AG10803 (cell line): Measurements from ENCODE around the gene GBX1.

Experiments used
- DNase-seq: peaks from one replicate; pipeline ENCODE4 v3.0.0; 2010; ENCODE audit warnings: low read depth
- H3K4me3 ChIP-seq: 2 replicates; pipeline ENCODE4 v1.5.1; 2011; ENCODE audit warnings: mild to moderate bottlenecking, low read length, control low read depth
- CTCF ChIP-seq: conservative IDR thresholded peaks from 2 replicates; pipeline ENCODE4 v1.5.1; 2011; ENCODE audit warnings: mild to moderate bottlenecking, low read length, control low read depth, inconsistent platforms

Gene GBX1

GRCh38 chr7:151194188-151194587 is 26.7 kb upstream of the GBX1 start:
- DNase-seq: no peak
- TF ChIP-seq CTCF: no peak
- H3K4me3 ChIP-seq: no peak overlapping the region

- no peak for TF ChIP-seq CTCF
- DNase-seq: no peak
- H3K4me3 ChIP-seq: no peak overlapping the region
These were observed 25.9 kb upstream of the GBX1 start for GRCh38 chr7:151193203-151193978.

- H3K4me3 ChIP-seq: no peak overlapping the region
- TF ChIP-seq CTCF: no peak
These were observed 24.6 kb upstream of the GBX1 start for GRCh38 chr7:151192002-151192539.

GRCh38 chr7:151191544-151191943 is 24.1 kb upstream of the GBX1 start:
- H3K4me3 ChIP-seq: no peak overlapping the region
- TF ChIP-seq CTCF: no peak
- DNase-seq: no peak

More at GRCh38 chr7:151192002-151192539, 24.6 kb upstream of the GBX1 start:
- no peak for DNase-seq

- no peak overlapping the region for H3K4me3 ChIP-seq
- no peak for TF ChIP-seq CTCF
- no peak for DNase-seq
These were observed 21.5 kb upstream of the GBX1 start for GRCh38 chr7:151189038-151189437.

- no peak for DNase-seq
- no peak overlapping the region for H3K4me3 ChIP-seq
- no peak for TF ChIP-seq CTCF
These were observed 20.7 kb upstream of the GBX1 start for GRCh38 chr7:151188252-151188542.
